GM12875 (cell line): Measurements from ENCODE around the gene TRMT2A.

Source experiments
- H3K4me3 ChIP-seq: one replicate; pipeline ENCODE4 v1.5.1; 2011; ENCODE audit warnings: low read depth, low read length, control low read depth
- CTCF ChIP-seq: IDR thresholded peaks from 2 replicates; pipeline ENCODE4 v1.5.1; 2011; ENCODE audit warnings: low read depth, mild to moderate bottlenecking, control low read depth, inconsistent platforms, low read length, moderate library complexity, borderline replicate concordance; ENCODE audit not compliant: insufficient read depth

The TRMT2A gene

DNA sequence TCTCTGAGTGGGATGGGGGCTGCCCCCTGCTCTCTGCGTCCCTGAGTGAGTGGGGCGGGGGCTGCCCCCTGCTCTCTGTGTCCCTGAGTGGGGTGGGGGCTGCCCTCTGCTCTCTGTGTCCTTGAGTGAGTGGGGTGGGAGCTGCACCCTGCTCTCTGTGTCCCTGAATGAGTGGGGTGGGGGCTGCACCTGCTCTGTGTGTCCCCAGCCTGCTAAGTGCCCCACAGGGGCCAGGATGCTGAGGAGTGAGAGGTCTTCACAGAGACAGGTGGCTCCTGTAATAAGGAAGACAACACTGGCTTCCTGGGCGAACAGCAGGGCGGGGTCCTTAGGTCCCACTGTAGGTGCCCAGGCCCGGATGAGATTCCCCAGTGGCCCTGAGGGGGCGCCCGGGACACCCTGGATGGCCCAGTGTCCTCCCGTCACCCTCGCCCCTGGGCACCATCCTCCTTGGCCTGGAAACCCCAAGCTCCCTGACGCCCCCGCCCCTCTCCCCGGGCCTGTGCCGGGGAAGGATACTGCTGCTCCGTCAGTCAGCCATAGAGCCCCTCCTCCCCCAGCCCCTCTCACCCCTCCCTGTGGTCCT, 37.7 kb upstream of the TRMT2A start:
- peak; percentile 24; the same call in 1 of the 2 replicates for TF ChIP-seq CTCF
- no peak overlapping the region for H3K4me3 ChIP-seq

- no peak overlapping the region for H3K4me3 ChIP-seq
- no peak for TF ChIP-seq CTCF
Measured at GRCh38 chr22:20153945-20154344, 36.9 kb upstream of the TRMT2A start.

- H3K4me3 ChIP-seq, result no peak overlapping the region
- no peak for TF ChIP-seq CTCF
Measured at GRCh38 chr22:20152464-20152890, 35.5 kb upstream of the TRMT2A start.

DNA sequence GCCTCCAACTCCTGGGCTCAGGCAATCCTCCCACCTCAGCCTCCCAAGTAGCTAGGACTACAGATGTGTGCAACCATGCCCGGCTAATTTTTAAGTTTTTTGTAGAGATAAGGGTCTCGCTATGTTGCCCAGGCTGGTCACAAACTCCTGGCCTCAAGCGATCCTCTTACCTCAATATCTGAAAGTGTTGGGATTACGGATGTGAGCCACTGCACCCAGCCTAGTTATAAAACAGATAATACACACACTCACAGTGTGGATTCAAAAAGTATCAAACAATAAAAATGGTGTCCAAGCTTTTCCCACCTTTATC, 34.2 kb upstream of the TRMT2A start:
- TF ChIP-seq CTCF, result no peak

DNA sequence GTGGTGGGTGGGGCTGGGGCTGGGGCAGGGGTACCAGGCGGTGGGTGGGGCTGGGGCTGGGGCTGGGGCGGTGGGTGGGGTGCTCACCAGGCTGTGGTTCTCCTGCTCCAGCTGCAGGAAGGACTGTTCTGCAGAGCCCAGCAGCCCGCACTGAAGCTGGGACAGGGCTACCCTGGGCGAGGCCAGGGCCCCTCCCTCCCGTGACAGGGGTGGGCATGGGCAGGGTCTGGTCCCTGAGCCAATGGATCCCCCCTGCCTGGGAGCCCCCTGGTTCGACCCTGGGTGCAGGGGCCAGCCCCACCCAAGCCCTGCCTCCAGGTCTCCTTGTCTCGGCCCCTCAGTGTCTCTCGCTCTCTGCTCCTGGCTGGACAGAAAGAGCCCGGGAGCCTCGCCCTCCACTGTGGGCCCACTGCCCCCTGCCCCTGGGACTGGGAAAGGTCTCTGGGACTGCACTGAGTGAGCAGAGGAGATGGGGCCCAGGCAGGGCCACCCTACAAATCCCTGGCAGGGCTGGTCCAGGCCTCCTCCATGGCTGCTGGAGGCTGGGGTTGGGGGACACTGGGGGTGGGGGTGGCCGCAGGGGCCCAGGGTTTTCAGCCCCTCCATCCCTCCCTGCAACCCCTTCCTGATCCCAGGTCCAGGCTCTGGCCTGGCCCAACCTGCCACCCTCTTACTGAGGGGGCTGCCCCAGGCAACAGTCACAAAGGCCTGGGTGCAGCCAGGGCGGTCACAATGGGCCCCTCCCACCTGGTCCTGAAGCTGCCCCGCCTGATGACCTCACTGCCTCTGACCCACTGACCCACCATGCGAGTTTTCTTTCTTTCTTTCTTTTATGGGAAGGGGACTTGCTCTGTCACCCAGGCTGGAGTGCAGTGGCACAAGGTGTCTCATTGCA, 33.6 kb upstream of the TRMT2A start, which contains the start of gene CCDC188:
Gene CCDC188 (minus strand): TSS at position 675 of the 895 bp plus-strand sequence. CDS start 69 bp downstream, at position 606.
- TF ChIP-seq CTCF, result no peak
- no peak within 1 kb of the TSS for H3K4me3 ChIP-seq

More for the DNA sequence above, 34.2 kb upstream of the TRMT2A start:
- H3K4me3 ChIP-seq, result no peak overlapping the region

- no peak for TF ChIP-seq CTCF
- no peak overlapping the region for H3K4me3 ChIP-seq
Measured at GRCh38 chr22:20149257-20150250, 32.5 kb upstream of the TRMT2A start.
